ENCODE results near the gene RPS6KL1.
A peak's percentile ranks its signal among the peaks of the same experiment; 100 is the strongest.

The RPS6KL1 gene

GRCh38 chr14:74956027-74956279, 32.9 kb upstream of the RPS6KL1 start:
- no peak for DNase-seq (ENCODE audit: low read depth)
- no peak overlapping the region for H3K4me3 ChIP-seq (ENCODE audit: low read depth, low read length)
- no peak for TF ChIP-seq CTCF (IDR thresholded peaks at IDR 0.05; ENCODE audit: control insufficient read depth, extremely low read depth, insufficient read depth)

GRCh38 chr14:74955229-74956026, 32.4 kb upstream of the RPS6KL1 start, which contains the start of gene PGF:
Gene PGF (minus strand): TSS chr14:74955597. CDS start chr14:74955242, 355 bp downstream.
- TF ChIP-seq CTCF (IDR thresholded peaks at IDR 0.05; ENCODE audit: control insufficient read depth, extremely low read depth, insufficient read depth): no peak
- H3K4me3 ChIP-seq (ENCODE audit: low read depth, low read length): peak within 1 kb of the TSS; percentile 42
- DNase-seq (ENCODE audit: low read depth): no peak

GRCh38 chr14:74954947-74955228, 31.8 kb upstream of the RPS6KL1 start:
- TF ChIP-seq CTCF (IDR thresholded peaks at IDR 0.05; ENCODE audit: control insufficient read depth, extremely low read depth, insufficient read depth): no peak
- no peak for DNase-seq (ENCODE audit: low read depth)
- H3K4me3 ChIP-seq (ENCODE audit: low read depth, low read length): peak overlapping the region; percentile 42; the same call in 1 of the 2 replicates

GRCh38 chr14:74954232-74954946, 31.3 kb upstream of the RPS6KL1 start:
- no peak overlapping the region for H3K4me3 ChIP-seq (ENCODE audit: low read depth, low read length)
- no peak for TF ChIP-seq CTCF (IDR thresholded peaks at IDR 0.05; ENCODE audit: control insufficient read depth, extremely low read depth, insufficient read depth)
- no peak for DNase-seq (ENCODE audit: low read depth)

GRCh38 chr14:74953686-74954085, 30.6 kb upstream of the RPS6KL1 start:
- no peak overlapping the region for H3K4me3 ChIP-seq (ENCODE audit: low read depth, low read length)
- no peak for TF ChIP-seq CTCF (IDR thresholded peaks at IDR 0.05; ENCODE audit: control insufficient read depth, extremely low read depth, insufficient read depth)
- DNase-seq (ENCODE audit: low read depth): no peak

- H3K4me3 ChIP-seq (ENCODE audit: low read depth, low read length): no peak overlapping the region
- no peak for DNase-seq (ENCODE audit: low read depth)
- TF ChIP-seq CTCF (IDR thresholded peaks at IDR 0.05; ENCODE audit: control insufficient read depth, extremely low read depth, insufficient read depth): no peak
Observed at GRCh38 chr14:74952697-74953484, 29.8 kb upstream of the RPS6KL1 start.

Measured in LNCaP clone FGC (cell line).